GM18517 (cell line): Measurements from ENCODE around the gene CT47C1.

Experiments
- ATAC-seq: cut with Tn5 transposase; IDR thresholded peaks from one replicate; pipeline ENCODE4 v1.9.1; 2021; ENCODE audit warnings: mild to moderate bottlenecking, moderate library complexity; ENCODE audit not compliant: unreplicated experiment

Gene CT47C1

DNA sequence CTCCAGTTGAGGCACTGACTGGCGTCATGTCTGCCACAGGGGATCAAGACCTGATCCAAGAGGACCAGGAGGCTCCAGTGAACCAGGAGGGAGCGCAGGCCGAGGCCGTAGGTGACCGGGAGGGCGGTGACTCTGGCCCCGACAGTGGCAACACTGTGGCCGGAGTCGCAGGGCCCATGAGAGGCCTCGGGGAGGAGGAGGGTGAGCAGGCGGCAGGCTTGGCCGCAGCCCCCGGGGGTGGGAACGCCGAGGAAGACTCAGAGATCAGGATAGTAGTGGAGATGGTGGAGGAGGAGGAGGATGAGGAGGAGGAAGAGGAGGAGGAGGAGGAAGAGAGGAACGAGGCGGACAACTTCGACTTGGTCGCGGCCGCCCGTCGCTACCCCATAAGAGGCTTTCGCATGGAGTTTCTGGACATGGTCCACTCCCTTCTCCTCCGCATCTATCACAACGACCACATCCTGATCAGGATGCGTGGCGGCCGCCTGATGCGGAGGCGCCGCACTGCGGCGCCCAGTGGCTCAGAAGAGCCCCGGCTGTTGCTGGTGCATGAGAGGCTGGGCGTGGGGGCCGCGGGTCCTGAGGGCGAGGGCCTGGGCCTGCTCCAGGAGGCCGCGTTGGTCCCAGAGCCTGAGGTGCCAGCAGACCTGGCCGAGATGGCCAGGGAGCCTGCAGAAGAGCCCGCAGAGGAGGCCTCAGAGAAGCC, 560 bp downstream of the CT47C1 start:
- ATAC-seq, result no peak

DNA sequence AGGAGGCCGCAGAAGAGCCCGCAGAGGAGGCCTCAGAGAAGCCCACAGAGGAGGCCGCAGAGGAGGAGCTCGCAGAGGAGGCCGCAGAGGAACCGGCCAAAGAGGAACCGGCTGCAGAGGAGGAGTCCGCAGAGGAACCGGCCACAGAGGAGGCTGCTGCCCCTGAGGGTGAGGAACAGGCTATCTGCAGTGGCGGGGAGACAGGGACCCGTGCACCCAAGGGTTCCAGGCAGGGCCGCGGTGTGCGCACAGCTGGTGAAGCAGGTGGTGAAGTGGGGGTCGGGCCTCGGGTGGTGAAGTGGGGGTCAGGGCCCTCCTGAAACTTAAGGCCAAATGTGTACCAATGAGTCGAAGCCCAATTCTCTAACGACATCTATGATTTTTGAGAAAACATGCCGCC, 1.1 kb downstream of the CT47C1 start:
- no peak for ATAC-seq

DNA sequence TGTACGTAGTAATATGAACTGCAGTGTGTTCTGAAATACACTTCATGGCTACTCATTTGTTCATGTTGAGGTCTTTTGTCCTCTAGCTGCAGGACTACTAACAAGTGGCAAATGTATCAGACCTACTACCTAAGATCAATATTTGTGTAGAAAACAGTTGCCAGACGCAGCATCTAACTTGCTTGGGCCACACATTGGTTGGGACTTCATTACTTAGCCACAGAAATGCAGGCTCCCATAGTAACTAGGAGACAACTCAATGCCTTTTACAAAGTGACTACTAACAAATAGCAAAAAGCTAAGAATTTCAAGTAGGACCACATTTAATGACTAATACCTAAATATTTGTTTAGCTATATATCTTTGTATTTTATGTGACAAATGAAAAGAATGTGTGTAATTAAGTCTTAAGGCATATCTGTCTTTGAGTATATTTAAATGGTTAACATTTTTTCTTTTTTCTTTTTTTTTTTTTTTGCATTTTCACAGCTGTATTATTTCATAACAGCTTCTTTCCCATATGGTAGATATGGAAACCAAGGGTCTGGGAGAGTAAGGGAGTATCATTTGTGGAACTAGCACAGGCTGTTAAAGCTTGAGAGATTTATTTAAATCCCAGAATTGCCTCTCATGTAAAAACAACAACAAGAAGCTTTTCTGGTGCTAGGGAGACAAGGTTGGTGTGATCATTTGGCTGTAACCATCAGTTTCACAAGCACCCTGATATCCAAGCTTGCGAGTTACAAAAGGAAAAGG, 2.7 kb downstream of the CT47C1 start:
- ATAC-seq, result no peak

DNA sequence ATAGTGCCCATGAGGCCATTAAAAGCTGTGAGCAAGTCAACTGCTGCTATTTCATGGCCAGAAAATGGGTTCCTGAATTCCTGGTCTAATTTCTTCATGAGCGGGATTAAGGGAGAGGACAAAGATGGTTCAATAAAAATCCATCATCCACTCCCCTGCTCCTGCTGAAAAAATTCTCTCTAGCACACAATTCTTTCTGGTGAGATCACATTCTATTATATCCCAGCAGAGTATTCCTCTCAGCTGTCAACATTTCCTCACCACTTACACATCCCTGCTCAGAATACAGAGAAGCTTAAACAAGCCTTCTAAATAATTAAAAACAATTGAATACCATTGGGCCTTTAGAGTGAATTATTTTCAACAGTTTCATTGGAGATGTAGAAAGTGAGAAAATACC, 9.5 kb downstream of the CT47C1 start:
- no peak for ATAC-seq

DNA sequence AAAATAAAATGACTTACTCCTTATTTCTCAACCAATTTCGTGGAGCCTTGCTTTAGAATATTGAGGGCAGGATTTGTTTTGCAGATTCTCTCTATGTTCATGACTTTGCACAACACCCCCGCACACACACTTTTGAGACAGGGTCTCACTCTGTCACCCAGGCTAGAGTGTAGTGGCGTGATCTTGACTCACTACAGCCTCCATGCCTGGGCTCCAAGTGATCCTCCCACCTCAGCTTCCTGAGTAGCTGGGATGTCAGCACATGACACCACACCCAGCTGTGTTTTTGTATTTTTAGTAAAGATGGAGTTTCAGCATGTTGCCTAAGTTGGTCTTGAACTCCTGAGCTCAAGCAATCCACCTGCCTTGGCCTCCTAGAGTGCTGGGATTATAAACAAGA, 12.0 kb downstream of the CT47C1 start:
- ATAC-seq, result no peak

DNA sequence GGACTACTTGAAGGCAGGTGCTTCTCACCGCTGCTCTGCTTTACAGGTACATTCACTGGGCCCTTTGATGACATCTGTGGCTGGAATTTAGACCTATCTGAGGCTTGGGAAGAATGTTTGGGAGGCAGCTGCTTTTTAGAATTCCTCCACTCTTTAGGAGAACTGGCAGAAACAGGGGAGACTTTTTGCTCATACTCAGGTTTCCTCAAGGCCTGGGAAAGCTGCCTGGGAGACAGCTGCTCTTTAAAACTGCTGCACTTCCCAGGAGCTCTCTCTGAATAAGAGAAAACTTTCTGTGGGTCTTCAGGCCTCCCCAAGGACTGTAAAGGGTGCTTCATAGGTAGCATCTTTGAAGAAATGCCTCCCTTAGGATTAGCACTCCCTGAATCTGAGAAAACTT, 14.3 kb downstream of the CT47C1 start:
- ATAC-seq, result no peak

DNA sequence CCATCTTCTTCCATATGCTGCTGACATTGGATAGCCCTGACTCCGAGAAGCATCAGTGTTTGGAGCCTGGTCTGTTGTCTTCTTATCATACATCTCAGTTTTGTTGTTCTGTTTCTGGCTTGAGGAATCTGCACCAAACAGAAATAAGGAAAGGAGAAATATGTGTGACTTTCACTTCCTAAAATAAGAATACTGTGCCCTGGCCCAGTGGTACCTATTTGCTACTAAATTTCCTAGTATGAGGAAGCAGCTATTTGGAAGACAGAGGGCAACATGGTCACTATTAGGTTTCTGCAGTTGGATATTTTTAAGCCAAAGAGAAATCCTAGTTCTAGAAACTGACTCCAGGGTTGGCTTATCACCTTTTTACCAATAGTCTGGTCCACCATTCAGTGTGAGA, 16.8 kb downstream of the CT47C1 start:
- no peak for ATAC-seq

DNA sequence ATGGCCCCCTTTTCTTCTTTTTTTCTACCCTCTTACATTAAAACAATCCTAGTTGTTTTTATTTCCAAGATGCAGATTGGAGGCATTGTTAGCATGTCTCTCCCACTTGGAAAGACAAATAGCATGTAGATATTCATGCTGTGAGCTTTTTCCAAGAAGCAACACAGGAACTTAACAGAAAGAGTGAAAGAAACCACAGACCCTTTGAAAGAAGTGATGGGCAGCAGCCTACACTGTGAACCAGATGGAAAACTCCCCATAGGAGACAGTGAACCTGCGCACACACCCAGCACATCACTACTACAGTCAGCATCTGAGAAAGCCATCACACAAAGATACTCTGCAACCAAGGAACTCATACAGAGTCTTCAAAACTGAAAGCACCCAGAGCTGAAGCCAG, 17.8 kb downstream of the CT47C1 start:
- ATAC-seq, result no peak

DNA sequence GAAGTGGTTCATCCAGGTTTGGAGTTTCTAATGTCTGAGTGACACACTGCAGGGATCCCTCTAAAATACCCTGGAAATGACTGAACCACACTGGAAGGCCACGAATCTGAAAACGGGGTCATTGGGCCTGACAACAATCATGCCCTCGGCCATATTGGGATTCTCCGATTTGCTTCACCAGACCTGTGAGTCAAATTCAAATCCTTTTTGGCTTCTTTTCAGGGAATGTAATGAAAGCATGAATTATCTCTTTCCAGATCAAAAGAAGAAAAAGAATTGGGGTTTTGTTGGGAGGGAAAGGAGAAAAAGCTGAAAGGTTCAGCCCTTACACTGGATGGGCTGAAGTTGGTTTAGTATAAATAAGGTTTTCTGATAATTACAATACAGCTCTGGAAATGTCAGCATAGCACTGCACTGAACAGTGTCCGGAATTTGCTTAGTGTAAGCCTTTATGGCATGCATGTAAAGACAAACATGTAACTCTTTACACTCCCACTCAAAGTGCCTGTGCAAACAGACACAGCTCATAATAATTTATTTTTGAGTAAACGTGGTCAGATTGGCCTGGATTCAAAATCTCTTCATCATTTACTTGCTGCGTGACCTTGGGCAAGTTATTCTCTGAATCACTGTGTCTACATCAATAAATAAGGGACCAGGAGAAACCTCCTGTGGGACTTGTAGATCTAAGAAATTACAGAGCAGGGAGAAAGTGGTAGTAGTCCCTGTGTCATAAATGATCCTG, 21.4 kb downstream of the CT47C1 start:
- ATAC-seq, result no peak

DNA sequence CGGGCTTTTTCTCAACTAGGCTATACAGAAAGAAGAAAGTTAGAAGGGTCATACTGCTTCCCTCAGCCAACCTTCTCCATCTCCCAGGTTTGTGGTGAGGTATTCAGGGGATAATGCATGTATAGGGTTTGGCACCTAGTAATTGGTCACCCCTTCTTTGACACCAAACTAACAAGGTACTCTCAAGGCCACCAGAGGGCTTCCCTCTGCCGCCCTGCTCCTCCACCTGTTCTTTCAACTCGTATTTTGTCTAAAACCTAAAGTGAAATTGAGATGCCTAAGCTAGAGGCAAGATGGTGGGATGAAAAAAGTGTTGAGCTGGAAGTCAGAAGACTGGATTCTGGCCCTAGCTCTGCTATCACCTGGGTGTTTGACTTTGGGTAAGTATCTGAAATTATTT, 22.0 kb downstream of the CT47C1 start:
- no peak for ATAC-seq

DNA sequence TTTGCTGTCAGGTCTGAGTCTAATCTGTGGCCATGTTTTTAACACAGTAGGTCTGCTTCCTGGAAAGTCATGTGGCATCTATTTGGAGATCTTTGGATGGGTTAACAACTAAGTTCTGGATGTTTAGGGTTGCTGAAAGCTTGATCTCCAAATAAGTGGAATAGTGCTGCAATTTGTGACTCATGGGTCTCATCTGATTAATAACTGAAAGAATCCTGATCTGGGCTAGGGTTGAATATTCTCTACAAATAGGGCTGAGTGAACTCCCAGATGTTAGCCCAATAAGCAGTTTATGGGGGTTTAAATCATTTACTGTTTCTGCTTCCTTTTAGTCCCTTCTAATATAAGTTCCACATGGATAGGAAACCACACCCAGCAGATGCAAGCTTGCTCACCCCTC, 23.1 kb downstream of the CT47C1 start:
- no peak for ATAC-seq

DNA sequence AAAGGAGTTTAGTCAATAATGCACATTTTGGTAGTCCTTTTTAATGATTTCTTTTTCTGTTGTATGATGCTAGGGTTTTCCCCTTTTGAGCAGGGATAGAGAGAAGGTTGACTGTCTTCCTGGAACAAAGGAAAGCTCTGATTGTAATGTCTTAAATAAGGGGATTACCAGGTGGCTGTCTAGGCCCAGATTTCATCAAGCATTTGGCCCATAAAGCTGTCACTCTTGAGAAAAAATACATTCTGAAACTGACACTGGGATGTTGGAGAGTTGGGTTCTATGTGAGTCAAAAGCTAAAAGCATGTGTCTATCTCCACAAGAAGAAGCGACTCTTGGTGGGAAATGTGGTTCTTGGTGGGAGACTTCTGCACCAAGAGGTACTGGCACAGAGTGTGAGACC, 28.4 kb downstream of the CT47C1 start:
- ATAC-seq, result no peak

DNA sequence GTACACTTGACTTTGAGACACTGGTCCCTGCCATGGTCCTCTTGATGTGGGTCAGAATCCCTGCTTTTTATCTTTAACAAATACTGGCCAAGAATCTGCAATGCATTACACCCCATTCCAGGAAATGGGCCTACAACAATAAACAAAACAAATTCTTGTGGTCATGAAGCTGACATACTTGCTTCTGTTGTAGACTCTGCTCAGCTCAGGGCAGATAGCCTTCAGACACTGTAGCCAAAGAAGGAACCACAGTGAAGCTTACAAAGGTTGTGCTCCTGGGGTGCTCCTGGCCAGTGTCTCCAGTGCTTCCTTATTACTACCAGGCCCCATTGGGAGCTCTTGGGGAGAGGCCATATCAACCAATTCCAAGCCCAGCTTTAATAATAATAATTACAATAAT, 33.0 kb downstream of the CT47C1 start:
- no peak for ATAC-seq

DNA sequence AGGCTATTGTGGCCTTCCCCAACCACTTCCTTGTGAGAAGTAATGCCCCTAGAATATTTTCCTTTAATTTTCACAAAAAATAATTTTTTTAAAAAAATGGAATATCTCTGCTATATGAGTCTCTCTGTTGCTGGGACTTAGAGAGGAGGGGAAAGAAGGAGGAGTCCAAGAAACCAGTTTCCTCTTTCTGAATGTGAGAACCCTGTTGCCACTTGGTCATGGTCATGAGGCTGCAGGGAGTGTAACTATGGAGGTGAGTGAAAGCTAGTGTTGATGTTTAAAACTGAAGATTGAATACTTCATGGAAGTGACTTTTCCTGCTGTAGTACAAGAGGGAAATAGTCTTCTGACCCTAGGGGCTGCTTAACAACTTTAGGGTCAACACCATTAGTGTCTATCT, 34.4 kb downstream of the CT47C1 start:
- no peak for ATAC-seq

DNA sequence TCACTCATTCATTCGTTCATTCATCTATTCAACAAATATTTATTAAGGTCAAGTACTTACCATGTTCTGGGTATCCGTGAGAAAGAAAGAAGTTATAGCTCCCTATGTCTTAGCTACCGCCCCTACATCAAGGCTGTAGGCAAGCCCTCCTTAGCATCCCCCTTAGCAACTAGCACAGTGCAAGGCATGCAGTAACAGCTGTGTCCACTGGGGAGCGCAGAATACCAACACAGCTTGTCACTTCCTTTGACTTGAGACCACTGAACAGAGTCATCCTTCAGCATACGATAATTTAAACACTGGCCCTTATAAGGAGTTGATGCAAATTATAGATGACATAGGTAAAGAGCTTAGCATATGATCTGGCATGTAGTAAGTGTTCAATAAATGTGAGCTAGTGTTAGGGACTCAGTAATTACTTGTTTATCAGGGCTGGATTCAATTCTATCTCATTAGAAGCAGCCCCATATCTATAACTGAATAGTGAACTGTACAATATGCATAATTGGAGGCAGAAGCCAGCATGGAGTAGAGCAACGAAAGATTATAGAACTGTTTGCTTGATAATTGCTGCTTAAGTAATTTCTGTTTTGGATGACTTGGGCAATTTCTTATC, 46.1 kb downstream of the CT47C1 start:
- ATAC-seq, result peak; percentile 75

DNA sequence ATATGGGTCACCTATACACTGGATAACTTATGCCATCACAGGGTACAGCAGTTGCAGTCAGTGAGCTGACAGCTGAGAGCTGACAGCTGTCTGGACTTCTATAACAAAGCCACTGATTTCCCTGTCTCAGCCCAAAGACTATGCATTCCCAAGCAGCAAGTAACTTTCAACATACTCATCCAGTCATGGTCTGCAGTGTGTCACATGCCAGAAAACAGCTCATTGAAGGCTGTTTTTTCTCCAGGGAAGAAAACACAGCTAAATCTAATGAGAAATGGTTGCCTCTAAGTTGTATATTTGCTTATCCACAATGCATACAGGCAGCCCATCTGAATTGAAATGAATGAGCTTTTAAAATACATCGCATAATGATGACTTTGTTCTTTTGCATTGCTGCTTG, 48.5 kb downstream of the CT47C1 start:
- no peak for ATAC-seq
